ENCODE data around the gene ZBTB40. TPM values are rescaled to one million over a fixed set of nuclear protein-coding genes. Genes with fewer than 3 reads are reported as not detected.

Gene ZBTB40
- total RNA-seq, 1 experiment from 2014 or later, result 6.7 TPM

- in situ Hi-C loops (cut with HindIII; ENCODE audit: low pct_unique_long_range_greater_than_20kb, low sequenced_read_pairs), result no loop called here
- DNase-seq (ENCODE audit: low read depth), result no peak
These were observed 38.7 kb downstream of the ZBTB40 start for GRCh38 chr1:22490309-22490708.

- no peak for DNase-seq (ENCODE audit: low read depth)
- in situ Hi-C loops (cut with HindIII; ENCODE audit: low pct_unique_long_range_greater_than_20kb, low sequenced_read_pairs), result no loop called here
These were observed 40.5 kb downstream of the ZBTB40 start for GRCh38 chr1:22491995-22492715.

GRCh38 chr1:22494144-22494543 lies 42.5 kb downstream of the ZBTB40 start:
- DNase-seq (ENCODE audit: low read depth), result no peak

GRCh38 chr1:22494943-22495579 lies 43.4 kb downstream of the ZBTB40 start:
- in situ Hi-C loops (cut with HindIII; ENCODE audit: low pct_unique_long_range_greater_than_20kb, low sequenced_read_pairs), result no loop called here
- DNase-seq (ENCODE audit: low read depth), result no peak

More at GRCh38 chr1:22494144-22494543, 42.5 kb downstream of the ZBTB40 start:
- in situ Hi-C loops (cut with HindIII; ENCODE audit: low pct_unique_long_range_greater_than_20kb, low sequenced_read_pairs), result no loop called here

GRCh38 chr1:22496536-22497160 lies 45.0 kb downstream of the ZBTB40 start:
- no peak for DNase-seq (ENCODE audit: low read depth)
- in situ Hi-C loops (cut with HindIII; ENCODE audit: low pct_unique_long_range_greater_than_20kb, low sequenced_read_pairs), result no loop called here

- no peak for DNase-seq (ENCODE audit: low read depth)
- in situ Hi-C loops (cut with HindIII; ENCODE audit: low pct_unique_long_range_greater_than_20kb, low sequenced_read_pairs), result no loop called here
These were observed 46.8 kb downstream of the ZBTB40 start for GRCh38 chr1:22498463-22498862.

GRCh38 chr1:22500058-22500457 lies 48.4 kb downstream of the ZBTB40 start:
- DNase-seq (ENCODE audit: low read depth), result no peak
- in situ Hi-C loops (cut with HindIII; ENCODE audit: low pct_unique_long_range_greater_than_20kb, low sequenced_read_pairs), result no loop called here

GRCh38 chr1:22500471-22500870 lies 48.8 kb downstream of the ZBTB40 start:
- in situ Hi-C loops (cut with HindIII; ENCODE audit: low pct_unique_long_range_greater_than_20kb, low sequenced_read_pairs), result no loop called here
- DNase-seq (ENCODE audit: low read depth), result peak; percentile 26

GRCh38 chr1:22502202-22502601 lies 50.6 kb downstream of the ZBTB40 start:
- in situ Hi-C loops (cut with HindIII; ENCODE audit: low pct_unique_long_range_greater_than_20kb, low sequenced_read_pairs), result no loop called here
- DNase-seq (ENCODE audit: low read depth), result no peak

GRCh38 chr1:22503721-22504410 lies 52.2 kb downstream of the ZBTB40 start:
- in situ Hi-C loops (cut with HindIII; ENCODE audit: low pct_unique_long_range_greater_than_20kb, low sequenced_read_pairs), result no loop called here
- DNase-seq (ENCODE audit: low read depth), result no peak

GRCh38 chr1:22506130-22506692 lies 54.6 kb downstream of the ZBTB40 start:
- in situ Hi-C loops (cut with HindIII; ENCODE audit: low pct_unique_long_range_greater_than_20kb, low sequenced_read_pairs), result no loop called here
- no peak for DNase-seq (ENCODE audit: low read depth)

GRCh38 chr1:22507587-22507986 lies 55.9 kb downstream of the ZBTB40 start:
- DNase-seq (ENCODE audit: low read depth), result no peak
- in situ Hi-C loops (cut with HindIII; ENCODE audit: low pct_unique_long_range_greater_than_20kb, low sequenced_read_pairs), result no loop called here

GRCh38 chr1:22508329-22508728 lies 56.7 kb downstream of the ZBTB40 start:
- in situ Hi-C loops (cut with HindIII; ENCODE audit: low pct_unique_long_range_greater_than_20kb, low sequenced_read_pairs), result no loop called here
- no peak for DNase-seq (ENCODE audit: low read depth)

GRCh38 chr1:22508991-22509390 lies 57.3 kb downstream of the ZBTB40 start:
- in situ Hi-C loops (cut with HindIII; ENCODE audit: low pct_unique_long_range_greater_than_20kb, low sequenced_read_pairs), result no loop called here
- DNase-seq (ENCODE audit: low read depth), result no peak

GRCh38 chr1:22509815-22510214 lies 58.2 kb downstream of the ZBTB40 start:
- DNase-seq (ENCODE audit: low read depth), result no peak
- in situ Hi-C loops (cut with HindIII; ENCODE audit: low pct_unique_long_range_greater_than_20kb, low sequenced_read_pairs), result no loop called here

- DNase-seq (ENCODE audit: low read depth), result no peak
- in situ Hi-C loops (cut with HindIII; ENCODE audit: low pct_unique_long_range_greater_than_20kb, low sequenced_read_pairs), result no loop called here
These were observed 61.2 kb downstream of the ZBTB40 start for GRCh38 chr1:22512873-22513272.

GRCh38 chr1:22516906-22517571 lies 65.4 kb downstream of the ZBTB40 start:
- in situ Hi-C loops (cut with HindIII; ENCODE audit: low pct_unique_long_range_greater_than_20kb, low sequenced_read_pairs), result no loop called here
- no peak for DNase-seq (ENCODE audit: low read depth)

- in situ Hi-C loops (cut with HindIII; ENCODE audit: low pct_unique_long_range_greater_than_20kb, low sequenced_read_pairs), result no loop called here
- DNase-seq (ENCODE audit: low read depth), result no peak
These were observed 66.3 kb downstream of the ZBTB40 start for GRCh38 chr1:22517956-22518355.

All from Caki2 (cell line).